AG04450 (cell line): ENCODE results near the gene SGMS1. TPM values are rescaled to one million over a fixed set of nuclear protein-coding genes. Genes with fewer than 3 reads are reported as not detected.

Source experiments
- CTCF ChIA-PET: fragments of 300-600, 350-600 bp; formaldehyde crosslinking; extraction: SDS; loops from one replicate; lab custom pipeline; 2022; ENCODE audit warnings: antibody characterized with exemption, inconsistent platforms; lab: Charles Lee
- POLR2A ChIA-PET: fragments of 350-600 bp; formaldehyde crosslinking; extraction: SDS; loops from one replicate; lab custom pipeline; 2021; ENCODE audit warnings: antibody characterized with exemption, inconsistent platforms; lab: Yijun Ruan, JAX
- DNase-seq: peaks from one replicate; pipeline ENCODE4 v3.0.0-alpha.2; 2011; ENCODE audit warnings: low read depth, low spot score
- H3K27ac ChIP-seq: one replicate; pipeline ENCODE4 v1.5.1; 2012; ENCODE audit warnings: low read depth, low read length, control low read depth
- H3K27me3 ChIP-seq: one replicate; pipeline ENCODE4 v1.6.0; 2012; ENCODE audit warnings: low read length; ENCODE audit not compliant: control insufficient read depth, insufficient read depth
- H3K4me3 ChIP-seq: 2 replicates; pipeline ENCODE4 v1.5.1; 2011; ENCODE audit warnings: mild to moderate bottlenecking, low read depth, low read length, control low read depth
- H3K9me3 ChIP-seq: 2 replicates; pipeline ENCODE4 v1.5.1; 2012; ENCODE audit warnings: low read length; ENCODE audit not compliant: control insufficient read depth, insufficient read depth
- polyA plus RNA-seq: library from polyadenylated mRNA; depleted of rRNA; stranded (reverse); fragments of >200 nt; gene quantifications from 2 replicates; pipeline ENCODE4 v1.2.3, GENCODE V29; 2011
- TF ChIP-seq, protein P1 (sequence below): IDR thresholded peaks from 2 replicates; pipeline ENCODE4 v1.5.1; 2011; ENCODE audit warnings: low read depth, low read length, control low read depth, inconsistent platforms

SGMS1 gene
- polyA plus RNA-seq, 1 experiment: 17.7 TPM

- ChIA-PET CTCF (no interaction called here), POLR2A (no interaction called here)
- H3K27ac ChIP-seq: no peak overlapping the region
- no peaks in the 10 kb centered on the region for H3K9me3 ChIP-seq
- DNase-seq: no peak
- TF ChIP-seq, protein P1, sequence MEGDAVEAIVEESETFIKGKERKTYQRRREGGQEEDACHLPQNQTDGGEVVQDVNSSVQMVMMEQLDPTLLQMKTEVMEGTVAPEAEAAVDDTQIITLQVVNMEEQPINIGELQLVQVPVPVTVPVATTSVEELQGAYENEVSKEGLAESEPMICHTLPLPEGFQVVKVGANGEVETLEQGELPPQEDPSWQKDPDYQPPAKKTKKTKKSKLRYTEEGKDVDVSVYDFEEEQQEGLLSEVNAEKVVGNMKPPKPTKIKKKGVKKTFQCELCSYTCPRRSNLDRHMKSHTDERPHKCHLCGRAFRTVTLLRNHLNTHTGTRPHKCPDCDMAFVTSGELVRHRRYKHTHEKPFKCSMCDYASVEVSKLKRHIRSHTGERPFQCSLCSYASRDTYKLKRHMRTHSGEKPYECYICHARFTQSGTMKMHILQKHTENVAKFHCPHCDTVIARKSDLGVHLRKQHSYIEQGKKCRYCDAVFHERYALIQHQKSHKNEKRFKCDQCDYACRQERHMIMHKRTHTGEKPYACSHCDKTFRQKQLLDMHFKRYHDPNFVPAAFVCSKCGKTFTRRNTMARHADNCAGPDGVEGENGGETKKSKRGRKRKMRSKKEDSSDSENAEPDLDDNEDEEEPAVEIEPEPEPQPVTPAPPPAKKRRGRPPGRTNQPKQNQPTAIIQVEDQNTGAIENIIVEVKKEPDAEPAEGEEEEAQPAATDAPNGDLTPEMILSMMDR: no peak
- no peaks in the 10 kb centered on the region for H3K27me3 ChIP-seq
- H3K4me3 ChIP-seq: no peak overlapping the region
These were observed 21.5 kb upstream of the SGMS1 start for GRCh38 chr10:50645236-50645635.

DNA sequence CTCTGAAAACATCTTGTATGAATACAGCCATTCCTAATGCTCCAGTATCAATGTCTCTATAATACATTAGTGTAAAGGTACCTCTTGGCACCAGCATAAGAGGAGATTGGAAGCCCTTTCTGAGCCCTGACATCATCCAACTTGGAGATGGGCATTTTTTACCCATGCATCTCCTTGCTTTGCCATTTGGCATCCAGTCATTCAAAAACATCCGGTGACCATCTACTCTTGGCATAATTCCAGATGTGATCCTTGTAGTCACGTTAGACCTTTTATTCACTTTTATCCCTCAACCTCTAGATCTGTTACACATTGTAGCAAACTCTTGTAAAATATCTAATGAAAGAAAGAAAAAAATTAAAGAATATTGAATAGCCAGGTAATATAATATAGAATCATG lies 17.9 kb upstream of the SGMS1 start:
- TF ChIP-seq, protein P1: no peak
- Histone ChIP-seq H3K9me3 (no peaks in the 10 kb centered on the region), H3K4me3 (no peak overlapping the region), H3K27ac (no peak overlapping the region), H3K27me3 (no peaks in the 10 kb centered on the region)
- POLR2A ChIA-PET: no interaction called here
- DNase-seq: no peak
- CTCF ChIA-PET: interaction anchor here (1.2 kb wide), 1 partner anchor 10 kb away, joined by 3 read pairs; no protein-coding TSS in a partner anchor

DNA sequence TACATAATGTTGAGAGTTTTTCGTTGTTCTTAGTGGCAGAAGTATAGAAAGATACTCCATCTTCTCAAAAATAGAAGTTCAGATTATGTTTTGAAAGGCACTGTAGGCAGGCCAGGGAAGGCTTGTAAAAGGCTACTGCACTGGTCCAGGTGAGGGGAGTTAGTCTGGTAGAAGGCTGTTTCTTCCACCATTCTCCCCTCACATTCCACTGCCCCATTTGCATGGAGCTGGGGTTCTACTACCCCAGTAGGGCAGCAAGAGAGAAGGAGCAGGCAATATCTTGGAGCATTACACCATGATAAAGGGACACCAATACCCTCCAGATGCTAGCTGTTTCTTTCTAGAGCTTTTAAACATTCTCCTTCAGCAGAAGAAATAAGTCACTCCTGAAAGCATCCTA lies 16.5 kb upstream of the SGMS1 start:
- DNase-seq: no peak
- ChIA-PET CTCF (no interaction called here), POLR2A (no interaction called here)
- Histone ChIP-seq H3K9me3 (no peaks in the 10 kb centered on the region), H3K4me3 (no peak overlapping the region), H3K27ac (no peak overlapping the region), H3K27me3 (no peaks in the 10 kb centered on the region)
- TF ChIP-seq, protein P1: no peak

DNA sequence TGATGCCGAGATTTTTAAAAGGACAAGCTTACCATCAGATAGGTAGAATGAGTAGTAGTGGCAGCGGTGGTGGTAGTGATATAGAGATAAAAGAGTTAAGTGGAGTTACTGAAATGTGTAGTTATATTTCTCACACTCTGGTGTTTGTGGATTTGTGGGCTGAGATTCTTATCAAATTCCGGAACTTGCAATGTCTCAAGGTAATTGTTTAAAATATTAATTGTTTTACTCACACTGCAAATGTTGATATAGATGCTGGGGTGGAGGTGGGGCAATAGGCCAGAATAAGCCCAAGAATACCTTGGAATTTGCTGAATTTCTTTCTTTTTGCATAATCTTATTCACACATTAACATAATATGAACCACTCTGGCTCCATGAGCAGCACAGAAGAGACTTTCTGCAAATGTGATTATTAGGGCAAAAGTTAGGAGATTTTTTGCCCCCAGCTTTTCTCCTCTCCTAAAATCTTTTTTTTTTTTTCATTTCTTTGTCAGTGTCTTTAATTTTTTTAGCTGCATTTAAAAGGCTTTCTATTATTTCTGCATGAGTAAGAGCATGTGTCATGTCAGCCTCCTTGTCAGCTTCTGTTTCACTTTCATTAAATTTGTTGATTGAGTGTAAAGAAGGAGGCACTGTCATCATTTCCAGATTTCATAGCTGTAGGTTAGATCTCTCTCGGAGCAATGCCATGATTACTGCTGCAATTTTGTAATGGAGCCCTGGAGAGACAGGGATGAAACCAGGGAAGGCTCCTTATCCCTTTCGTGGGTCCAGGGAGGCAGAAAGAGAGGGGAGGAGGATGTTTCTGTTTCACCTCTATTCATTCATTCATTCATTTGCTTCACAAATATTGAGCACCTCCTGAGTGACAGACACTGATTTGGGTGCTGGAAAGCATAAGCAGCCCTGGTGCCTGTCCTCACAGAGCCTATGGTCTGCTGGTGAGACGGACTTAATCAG lies 13.1 kb upstream of the SGMS1 start:
- DNase-seq: no peak
- ChIA-PET CTCF (interaction anchor here (0.7 kb wide), 1 partner anchor 15 kb away, joined by 3 read pairs; no protein-coding TSS in a partner anchor), POLR2A (no interaction called here)
- TF ChIP-seq, protein P1: no peak
- no peak overlapping the region for H3K27ac ChIP-seq
- no peaks in the 10 kb centered on the region for H3K9me3 ChIP-seq
- no peaks in the 10 kb centered on the region for H3K27me3 ChIP-seq
- no peak overlapping the region for H3K4me3 ChIP-seq

GRCh38 chr10:50635286-50635685 lies 11.5 kb upstream of the SGMS1 start:
- ChIA-PET CTCF (interaction anchor here (0.8 to 1.2 kb wide), 2 partner anchors 25 to 267 kb away, joined by 3 read pairs; no protein-coding TSS in a partner anchor), POLR2A (no interaction called here)
- Histone ChIP-seq H3K4me3 (no peak overlapping the region), H3K27ac (peak overlapping the region; percentile 41), H3K27me3 (no peaks in the 10 kb centered on the region), H3K9me3 (no peaks in the 10 kb centered on the region)
- TF ChIP-seq, protein P1: no peak
- DNase-seq: peak; percentile 73
